HG03280 (cell line): ENCODE measurements around the gene WDR83.
"Not testable (repeated sequence)": the region's sequence is repeated elsewhere in the genome, so short reads cannot be mapped to it uniquely, and the experiment has no call there.

Experiments
- ATAC-seq: cut with Tn5 transposase; IDR thresholded peaks from one replicate; pipeline ENCODE4 v1.9.1; 2021; ENCODE audit warnings: mild to moderate bottlenecking, moderate library complexity; ENCODE audit not compliant: unreplicated experiment

The WDR83 gene

GRCh38 chr19:12681074-12681987 is 14.7 kb downstream of the WDR83 start, which contains the start of gene DHPS:
Gene DHPS, minus strand, starts transcription at chr19:12681880. Its CDS starts 114 bp downstream, at chr19:12681766.
- peak; percentile 63 for ATAC-seq

GRCh38 chr19:12685831-12686230 is 19.2 kb downstream of the WDR83 start:
- no peak for ATAC-seq

GRCh38 chr19:12687496-12688196 is 21.0 kb downstream of the WDR83 start, which contains the start of gene GNG14:
Gene GNG14, plus strand, starts transcription at chr19:12687998. Its CDS starts 51 bp downstream, at chr19:12688049.
- ATAC-seq, result no peak

- ATAC-seq, result no peak
These were observed 22.4 kb downstream of the WDR83 start for GRCh38 chr19:12689012-12689411.

GRCh38 chr19:12689581-12690216 is 23.1 kb downstream of the WDR83 start:
- no peak for ATAC-seq

GRCh38 chr19:12692960-12693359 is 26.4 kb downstream of the WDR83 start:
- ATAC-seq, result no peak

GRCh38 chr19:12694641-12695040 is 28.0 kb downstream of the WDR83 start:
- no peak for ATAC-seq

GRCh38 chr19:12695096-12695495 is 28.5 kb downstream of the WDR83 start:
- ATAC-seq, result no peak

GRCh38 chr19:12695514-12695913 is 28.9 kb downstream of the WDR83 start:
- ATAC-seq, result no peak

GRCh38 chr19:12695997-12696365 is 29.4 kb downstream of the WDR83 start:
- peak; percentile 26 for ATAC-seq

GRCh38 chr19:12696366-12697335 is 30.0 kb downstream of the WDR83 start, which contains the start of gene FBXW9:
Gene FBXW9, minus strand, starts transcription at chr19:12696631. Its CDS starts 50 bp downstream, at chr19:12696581.
- peak; percentile 79 for ATAC-seq

GRCh38 chr19:12697425-12697824 is 30.8 kb downstream of the WDR83 start:
- ATAC-seq, result not testable (repeated sequence)

GRCh38 chr19:12698138-12698537 is 31.5 kb downstream of the WDR83 start:
- ATAC-seq, result no peak

GRCh38 chr19:12701596-12702282 is 35.1 kb downstream of the WDR83 start:
- no peak for ATAC-seq

- ATAC-seq, result no peak
These were observed 36.4 kb downstream of the WDR83 start for GRCh38 chr19:12703046-12703445.

GRCh38 chr19:12705169-12705568 is 38.6 kb downstream of the WDR83 start:
- no peak for ATAC-seq

GRCh38 chr19:12705654-12706331 is 39.2 kb downstream of the WDR83 start:
- no peak for ATAC-seq

- ATAC-seq, result no peak
These were observed 39.7 kb downstream of the WDR83 start for GRCh38 chr19:12706332-12706718.

- no peak for ATAC-seq
These were observed 42.0 kb downstream of the WDR83 start for GRCh38 chr19:12708641-12709040.
